SK-N-SH (cell line): ENCODE results near the gene PLAC9. TPM values are rescaled to one million over a fixed set of nuclear protein-coding genes. Genes with fewer than 3 reads are reported as not detected.

Source experiments
- CTCF ChIA-PET: fragments of 300-600, 350-600 bp; formaldehyde crosslinking; extraction: SDS; loops from one replicate; lab custom pipeline; 2021; lab: Yijun Ruan, JAX
- POLR2A ChIA-PET: fragments of 350-600 bp; sonication (Branson Sonifier 250); formaldehyde crosslinking; extraction: SDS; loops from one replicate; lab custom pipeline; 2020; ENCODE audit warnings: antibody characterized with exemption, inconsistent platforms; lab: Yijun Ruan, JAX
- DNase-seq: peaks from one replicate; pipeline ENCODE4 v3.0.0; 2012
- H2AFZ ChIP-seq: fragments of 200-600 bp; sonication (generic); 2 replicates; pipeline ENCODE4 v1.8.1; 2016; ENCODE audit warnings: antibody characterized with exemption, mild to moderate bottlenecking, low read depth
- H3F3A ChIP-seq: fragments of 200-600 bp; sonication (generic); replicated peaks from 2 replicates; pipeline ENCODE3; 2016; ENCODE audit warnings: antibody characterized with exemption, mild to moderate bottlenecking; ENCODE audit not compliant: insufficient read depth
- H3K27ac ChIP-seq, 2 experiments: fragments of 200-500 bp in 1 of 2; fragments of 200-600 bp in 1 of 2; sonication (Bioruptor generic) in 1 of 2; sonication (generic), shearing (Covaris generic) in 1 of 2; 2 replicates each; pipeline versions ENCODE4 v1.5.1 to v1.6.1; 2014 to 2016; ENCODE audit warnings: low read depth in 2 of 2, inconsistent platforms in 1 of 2, low read length in 1 of 2, mild to moderate bottlenecking in 1 of 2, mixed read lengths in 1 of 2
- H3K27me3 ChIP-seq: fragments of 200-600 bp; sonication (generic), shearing (Covaris generic); 2 replicates; pipeline ENCODE4 v1.6.1; 2016; ENCODE audit warnings: mixed run types; ENCODE audit not compliant: insufficient read depth
- H3K36me3 ChIP-seq, 2 experiments: fragments of 200-500 bp in 1 of 2; fragments of 200-600 bp in 1 of 2; sonication (Bioruptor generic) in 1 of 2; sonication (generic) in 1 of 2; replicated peaks in 1 of 2; 2 replicates each; pipeline versions ENCODE3 to v1.5.1; 2014 to 2016; ENCODE audit warnings: low read length in 1 of 2, mild to moderate bottlenecking in 1 of 2; ENCODE audit not compliant: insufficient read depth in 2 of 2, control insufficient read depth in 1 of 2
- H3K4me1 ChIP-seq, 2 experiments: fragments of 200-500 bp in 1 of 2; fragments of 200-600 bp in 1 of 2; sonication (Bioruptor generic) in 1 of 2; sonication (generic), shearing (Covaris generic) in 1 of 2; 2 replicates each; pipeline versions ENCODE4 v1.5.1 to v1.6.1; 2014 to 2016; ENCODE audit warnings: low read depth in 1 of 2, low read length in 1 of 2, mixed run types in 1 of 2; ENCODE audit not compliant: insufficient read depth in 2 of 2, control insufficient read depth in 1 of 2
- H3K4me2 ChIP-seq: fragments of 200-600 bp; sonication (generic), shearing (Covaris generic); 2 replicates; pipeline ENCODE4 v1.6.1; 2017; ENCODE audit warnings: mixed run types
- H3K4me3 ChIP-seq, 2 experiments: fragments of 200-500 bp in 1 of 2; fragments of 200-600 bp in 1 of 2; sonication (Bioruptor generic) in 1 of 2; sonication (generic), shearing (Covaris generic) in 1 of 2; 2 replicates each; pipeline versions ENCODE4 v1.5.1 to v1.8.1; 2014 to 2016; ENCODE audit warnings: low read depth in 2 of 2, inconsistent platforms in 1 of 2, low read length in 1 of 2, mild to moderate bottlenecking in 1 of 2, mixed read lengths in 1 of 2, moderate library complexity in 1 of 2
- H3K79me2 ChIP-seq: fragments of 200-600 bp; sonication (generic); 2 replicates; pipeline ENCODE4 v1.8.1; 2017; ENCODE audit warnings: mild to moderate bottlenecking; ENCODE audit not compliant: insufficient read depth
- H3K9ac ChIP-seq: fragments of 200-600 bp; sonication (generic); 2 replicates; pipeline ENCODE4 v1.6.1; 2017; ENCODE audit warnings: mixed run types
- H3K9me2 ChIP-seq: fragments of 200-600 bp; sonication (generic); 2 replicates; pipeline ENCODE4 v1.6.1; 2017; ENCODE audit warnings: mixed run types
- H3K9me3 ChIP-seq: fragments of 200-600 bp; sonication (generic); 2 replicates; pipeline ENCODE4 v1.6.1; 2017; ENCODE audit warnings: mixed run types, mild to moderate bottlenecking, moderate library complexity
- H4K20me1 ChIP-seq: fragments of 200-600 bp; sonication (generic); 2 replicates; pipeline ENCODE4 v1.6.1; 2017; ENCODE audit warnings: mild to moderate bottlenecking, mixed run types; ENCODE audit not compliant: insufficient read depth
- ELF1 ChIP-seq: IDR thresholded peaks from 2 replicates; pipeline ENCODE4 v1.4.0; 2012
- GABPA ChIP-seq: IDR thresholded peaks from 2 replicates; pipeline ENCODE4 v1.4.0; 2012; ENCODE audit warnings: low read depth, mild to moderate bottlenecking
- GATA2 ChIP-seq: sonication (generic); formaldehyde crosslinking; IDR thresholded peaks from 2 replicates; pipeline ENCODE4 v1.5.0; 2020; ENCODE audit warnings: mild to moderate bottlenecking, missing genetic modification reagents
- JUND ChIP-seq: IDR thresholded peaks from 2 replicates; pipeline ENCODE4 v1.4.0; 2012
- MEF2A ChIP-seq: IDR thresholded peaks from 2 replicates; pipeline ENCODE4 v1.4.0; 2012; ENCODE audit warnings: low read depth, borderline replicate concordance
- MXI1 ChIP-seq: IDR thresholded peaks from 2 replicates; pipeline ENCODE4 v1.6.1; 2012; ENCODE audit warnings: mild to moderate bottlenecking, low read depth, low read length, improper control_type of control experiment
- NFIC ChIP-seq: IDR thresholded peaks from 2 replicates; pipeline ENCODE4 v1.4.0; 2012; ENCODE audit warnings: borderline replicate concordance
- TAF1 ChIP-seq: IDR thresholded peaks from 2 replicates; pipeline ENCODE4 v1.6.1; 2012; ENCODE audit warnings: low read depth, mild to moderate bottlenecking, low read length, moderate library complexity, borderline replicate concordance
- TEAD4 ChIP-seq: IDR thresholded peaks from 2 replicates; pipeline ENCODE4 v1.4.0; 2012; ENCODE audit warnings: mild to moderate bottlenecking, borderline replicate concordance; ENCODE audit not compliant: insufficient read depth
- WGBS: methylation state at CpG from one replicate; pipeline ENCODE4 v1.1.6; 2017; ENCODE audit warnings: low lambda C conversion rate; 5-methylcytosine and 5-hydroxymethylcytosine counted together
- polyA plus RNA-seq, 3 experiments: library from polyadenylated mRNA; depleted of rRNA; stranded (reverse); fragments of >200 nt; gene quantifications; 2 replicates each; pipeline ENCODE4 v1.2.3, GENCODE V29; 2012

Gene PLAC9
- polyA plus RNA-seq, 1 of the 3 experiments (the other 2 are of a cell fraction): 0.21 TPM

DNA sequence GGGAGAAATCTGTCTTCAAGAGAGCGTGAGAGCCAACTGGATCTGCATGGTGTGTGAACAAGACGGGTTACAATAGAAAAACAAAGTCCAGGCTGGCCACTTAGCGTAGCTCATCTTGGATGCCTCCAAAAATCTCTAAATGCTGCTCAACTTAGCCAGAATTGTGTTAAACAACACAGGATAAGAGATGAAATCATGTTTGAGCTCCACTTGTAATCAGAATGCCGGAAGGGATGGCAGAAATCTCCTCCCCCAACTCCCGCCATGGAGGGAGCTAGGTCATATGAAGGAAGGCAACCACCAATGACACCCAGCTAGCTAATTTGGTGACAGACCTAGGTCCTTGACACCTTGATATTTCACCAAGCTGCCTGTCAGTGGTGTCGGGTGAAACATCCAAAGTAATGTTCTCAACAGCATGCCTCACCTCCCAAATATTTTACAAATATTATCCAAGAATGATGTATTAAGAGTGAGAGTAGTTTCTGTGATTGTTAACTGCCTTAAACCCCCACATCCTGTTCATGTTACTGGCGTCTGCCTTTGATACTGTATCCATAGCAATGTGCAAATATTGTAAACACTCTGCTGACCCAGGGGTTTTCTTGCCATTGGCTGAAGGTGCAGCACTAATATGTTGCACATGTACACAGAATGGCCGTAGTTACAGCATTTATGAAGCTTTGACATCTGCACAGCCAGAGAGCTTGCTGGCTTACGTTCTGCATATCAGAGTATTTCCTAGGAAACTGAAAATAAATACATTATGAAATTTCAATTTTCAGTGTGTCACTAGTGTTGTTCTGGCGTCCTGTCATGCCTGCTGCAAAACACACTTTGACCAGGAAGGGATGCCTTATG lies 28.2 kb upstream of the PLAC9 start:
- H2AFZ ChIP-seq: no peak overlapping the region
- ChIA-PET CTCF (interaction anchor here (0.7 to 1.6 kb wide), 3 partner anchors 13 to 14 kb away, joined by 3 to 5 read pairs (median 4); no protein-coding TSS in a partner anchor), POLR2A (interaction anchor here (0.7 kb wide), 1 partner anchor 55 kb away, joined by 3 read pairs; no protein-coding TSS in a partner anchor)
- no peaks in the 10 kb centered on the region for H3K9me3 ChIP-seq
- H3K4me2 ChIP-seq: no peak overlapping the region
- peaks cover 0 to 7% of the 10 kb centered on the region in 2 experiments; a peak in 1 of 4 replicates for H3K4me1 ChIP-seq
- H3K79me2 ChIP-seq: no peaks in the 10 kb centered on the region
- DNase-seq: peak; percentile 63
- H3K27ac ChIP-seq: no peak overlapping the region
- H3F3A ChIP-seq: no peaks in the 10 kb centered on the region
- H3K9ac ChIP-seq: no peak overlapping the region
- 58% methylated on average over 10 of the region's 10 CpGs for WGBS
- no peaks in the 10 kb centered on the region for H3K27me3 ChIP-seq
- H4K20me1 ChIP-seq: no peaks in the 10 kb centered on the region
- H3K9me2 ChIP-seq: no peaks in the 10 kb centered on the region
- no peaks in the 10 kb centered on the region for H3K36me3 ChIP-seq
- no peak overlapping the region for H3K4me3 ChIP-seq
- TF ChIP-seq MXI1 (peak; percentile 66; the same call in 1 of the 2 replicates), TEAD4 (no peak), JUND (no peak), TAF1 (no peak), GATA2 (CRISPR knock-in tag) (no peak)

DNA sequence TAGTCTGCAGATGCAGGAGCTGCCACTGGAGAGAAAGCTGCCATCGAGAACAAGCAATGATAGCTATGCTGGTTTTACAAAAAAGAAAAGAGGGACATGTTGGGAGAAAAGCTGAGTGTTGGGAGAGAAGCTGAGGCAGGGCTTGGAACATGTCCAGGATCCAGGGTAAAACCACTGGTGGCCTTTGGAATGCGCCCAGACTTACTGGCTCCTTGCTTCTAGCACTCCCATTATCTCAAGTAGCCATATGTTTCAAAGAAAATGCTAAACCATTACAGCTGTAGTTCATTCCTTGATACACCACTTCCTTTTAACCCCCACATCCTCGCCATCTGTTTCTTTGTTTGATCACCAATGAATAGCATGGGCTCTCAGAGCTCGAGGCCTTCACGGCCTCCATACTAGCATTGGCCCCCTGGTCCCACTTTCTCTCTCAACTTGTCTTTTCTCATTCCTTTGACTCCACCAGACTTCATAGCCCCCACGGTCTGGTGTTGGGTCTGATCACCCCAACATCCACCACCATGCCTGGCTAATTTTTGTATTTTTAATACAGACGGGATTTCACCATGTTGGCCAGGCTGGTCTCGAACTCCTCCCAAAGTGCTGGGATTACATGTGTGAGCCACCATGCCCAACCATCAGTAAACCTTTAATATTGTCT lies 23.8 kb upstream of the PLAC9 start:
- no peak for DNase-seq
- Histone ChIP-seq H3K9me3 (no peaks in the 10 kb centered on the region), H3K4me1 (peaks cover 0 to 7% of the 10 kb centered on the region in 2 experiments; a peak in 1 of 4 replicates), H3K9ac (no peak overlapping the region), H3K27ac (no peak overlapping the region), H3K4me2 (no peak overlapping the region), H2AFZ (no peak overlapping the region), H4K20me1 (no peaks in the 10 kb centered on the region), H3K79me2 (no peaks in the 10 kb centered on the region), H3K9me2 (no peaks in the 10 kb centered on the region), H3F3A (no peaks in the 10 kb centered on the region), H3K4me3 (no peak overlapping the region; a peak in 1 of 4 replicates), H3K27me3 (no peaks in the 10 kb centered on the region), H3K36me3 (no peaks in the 10 kb centered on the region)
- 42% methylated on average over 8 of the region's 8 CpGs for WGBS
- CTCF ChIA-PET: interaction anchor here (1.5 kb wide), 1 partner anchor 35 kb away, joined by 3 read pairs; no protein-coding TSS in a partner anchor
- POLR2A ChIA-PET: no interaction called here
- TF ChIP-seq TEAD4 (no peak), ELF1 (no peak)

DNA sequence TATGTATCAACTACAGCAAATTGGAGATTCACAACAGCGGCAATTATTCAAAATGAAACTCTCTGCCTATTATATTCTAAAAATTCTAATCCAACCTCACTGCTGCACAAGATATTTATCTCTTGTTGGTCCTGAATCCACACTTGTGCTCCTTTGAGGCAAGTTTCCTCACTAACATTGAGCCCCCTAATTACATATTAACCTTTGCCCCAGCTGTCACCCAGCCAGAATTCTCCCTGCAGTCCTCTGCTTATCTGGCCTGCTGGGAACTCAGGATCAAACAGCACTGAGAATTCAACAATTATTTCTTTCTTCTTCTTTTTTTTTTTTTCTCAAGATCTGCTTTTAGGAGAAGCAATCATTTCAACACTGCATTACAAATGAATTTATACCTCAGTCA lies 21.5 kb upstream of the PLAC9 start:
- Histone ChIP-seq H3K9me2 (no peaks in the 10 kb centered on the region), H4K20me1 (no peaks in the 10 kb centered on the region), H3K9ac (no peak overlapping the region), H2AFZ (no peak overlapping the region), H3K4me3 (no peak overlapping the region), H3K4me2 (no peak overlapping the region), H3K9me3 (no peaks in the 10 kb centered on the region), H3F3A (no peaks in the 10 kb centered on the region), H3K79me2 (no peaks in the 10 kb centered on the region), H3K27me3 (no peaks in the 10 kb centered on the region), H3K27ac (no peak overlapping the region), H3K36me3 (no peaks in the 10 kb centered on the region), H3K4me1 (no peaks in the 10 kb centered on the region; a peak in 1 of 4 replicates)
- DNase-seq: no peak
- TF ChIP-seq NFIC (no peak), MEF2A (no peak), GABPA (no peak)
- WGBS: 85% methylated on average over 1 of the region's 1 CpG
- CTCF ChIA-PET: no interaction called here
- POLR2A ChIA-PET: no interaction called here
